RKO (cell line): ENCODE data around the gene RPL18.
A peak's percentile ranks its signal among the peaks of the same experiment; 100 is the strongest.
"Not testable (repeated sequence)": the region's sequence is repeated elsewhere in the genome, so short reads cannot be mapped to it uniquely, and the experiment has no call there.

Source experiments
- DNase-seq: peaks from one replicate; pipeline ENCODE4 v3.0.0-alpha.2; 2016; ENCODE audit warnings: low spot score

The RPL18 gene

DNA sequence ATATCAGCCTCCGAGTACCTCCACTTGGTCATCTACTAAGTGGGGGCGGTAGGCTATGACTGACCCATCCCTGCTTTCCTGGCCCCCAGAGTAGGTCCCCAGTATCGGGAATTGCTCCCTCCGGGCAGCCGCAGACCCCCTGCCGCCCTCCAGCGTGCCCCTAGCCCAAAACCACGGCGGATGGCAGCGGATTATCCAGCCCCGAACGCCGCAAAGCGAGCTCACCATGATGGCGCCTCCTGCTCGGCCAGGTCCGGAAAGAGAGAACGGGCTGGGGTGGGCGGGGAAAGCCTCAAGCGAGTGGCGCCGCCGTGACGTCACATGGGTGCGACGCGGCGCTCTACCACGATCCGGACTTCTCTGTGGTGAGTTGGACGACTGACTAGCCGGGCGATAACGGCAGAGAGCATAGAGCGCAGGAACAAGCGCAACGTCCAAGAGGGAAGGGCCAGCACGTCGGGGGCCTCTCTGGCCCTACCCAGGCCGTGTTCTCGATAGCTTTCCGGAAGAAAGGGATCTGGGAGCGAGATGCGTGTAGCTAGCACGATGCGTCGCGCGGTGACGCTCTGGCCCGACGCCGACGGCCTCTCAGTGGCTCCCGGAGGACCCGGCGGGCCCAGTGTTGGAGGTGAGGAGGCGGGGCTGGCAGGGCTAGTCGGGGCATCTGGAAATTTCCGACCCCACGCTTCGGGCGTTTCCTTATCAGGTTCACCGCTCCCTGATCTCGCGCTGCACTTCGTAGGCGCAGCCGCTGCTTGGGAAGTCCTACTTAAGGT, at the start of gene RPL18, which contains the start of gene SPHK2:
Gene RPL18, minus strand, starts transcription at position 263 of the 776 bp plus-strand sequence. Its CDS starts 35 bp downstream, at position 228.
Gene SPHK2, plus strand, starts transcription at position 591 of the 776 bp plus-strand sequence. CDS start 1,009 bp downstream, outside the sequence.
- peak; percentile 99 for DNase-seq

- DNase-seq = no peak
Observed at GRCh38 chr19:48668761-48669160, 49.8 kb upstream of the RPL18 start.

DNA sequence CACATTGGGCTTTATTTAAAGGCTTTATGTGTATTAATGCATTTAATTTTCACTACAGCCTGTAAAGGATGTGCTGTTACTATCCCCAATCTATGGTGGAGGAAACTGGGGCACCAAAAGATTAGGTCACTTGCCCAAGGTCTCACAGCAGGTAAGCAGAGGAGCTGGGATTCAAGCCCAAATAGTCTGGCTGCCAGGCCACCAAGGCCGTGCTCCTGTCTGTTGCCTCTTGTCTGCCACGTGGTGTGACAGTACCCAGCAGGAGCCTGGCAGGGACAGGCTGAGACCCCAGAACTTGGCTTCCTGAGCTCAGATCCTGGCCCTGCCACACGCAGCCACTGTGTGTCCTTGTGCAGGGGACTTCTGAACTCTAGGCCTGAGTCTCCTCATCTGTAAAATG, 49.4 kb upstream of the RPL18 start:
- no peak for DNase-seq

DNA sequence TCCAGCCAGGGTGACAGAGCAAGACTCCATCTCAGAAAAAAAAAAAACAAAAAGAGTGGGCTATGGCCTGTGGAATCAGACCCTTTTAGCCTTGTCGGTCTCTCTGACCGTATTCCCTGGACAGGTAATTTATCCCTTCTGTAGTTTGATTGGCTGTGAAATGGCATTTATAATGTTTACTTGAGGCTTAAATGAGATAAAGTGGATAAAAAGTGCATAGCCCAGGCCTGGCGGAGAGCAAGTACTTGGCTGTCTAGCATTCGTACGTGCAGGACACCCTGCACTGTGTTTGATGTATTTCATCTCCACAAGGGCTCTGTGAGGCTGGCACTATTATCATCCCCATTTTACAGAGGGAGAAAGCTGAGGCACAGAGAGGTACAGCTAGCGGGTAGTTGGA, 46.8 kb upstream of the RPL18 start:
- DNase-seq = no peak

DNA sequence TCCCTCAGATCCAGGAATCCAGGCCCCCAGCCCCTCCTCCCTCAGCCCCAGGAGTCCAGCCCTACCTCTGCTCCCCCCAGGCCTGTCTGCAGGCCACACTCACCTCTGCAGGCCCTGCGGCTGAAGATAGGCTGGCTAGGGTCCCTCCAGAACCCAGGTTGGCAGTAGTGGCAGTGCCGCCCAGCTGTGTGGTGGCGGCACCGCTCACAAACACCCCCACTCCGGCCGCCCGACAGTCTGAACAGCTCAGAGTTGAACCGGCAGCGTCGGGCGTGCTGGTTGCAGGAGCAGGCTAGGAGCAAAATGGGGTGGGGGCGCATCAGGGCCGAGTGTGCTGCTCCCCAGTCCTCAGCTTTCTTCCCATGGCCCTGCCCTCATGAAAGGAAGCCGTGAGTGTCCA, 45.5 kb upstream of the RPL18 start:
- DNase-seq = no peak

- no peak for DNase-seq
Observed at GRCh38 chr19:48663667-48664066, 44.7 kb upstream of the RPL18 start.

DNA sequence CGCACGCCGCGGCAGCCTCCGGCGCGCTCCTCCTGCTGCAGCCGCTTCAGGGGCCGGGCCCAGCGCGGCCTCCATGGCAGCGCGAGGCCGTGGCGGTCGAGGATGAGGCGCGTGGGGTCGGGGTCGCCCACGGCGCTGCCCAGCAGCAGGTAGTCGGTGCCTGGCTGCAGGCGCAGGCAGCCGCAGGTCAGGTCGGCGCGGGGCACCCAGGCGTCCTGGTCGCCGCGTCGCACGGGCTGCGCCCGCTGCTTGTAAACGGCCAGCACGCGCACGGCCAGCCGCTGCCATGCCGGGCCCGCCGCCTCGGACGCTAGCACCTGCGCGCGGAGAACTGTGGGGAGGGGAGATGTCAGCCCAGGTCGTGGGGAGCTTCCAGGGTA, 42.7 kb upstream of the RPL18 start:
- DNase-seq = no peak

GRCh38 chr19:48660852-48661710, 42.1 kb upstream of the RPL18 start:
- peak; percentile 87 for DNase-seq

- DNase-seq = no peak
Observed at GRCh38 chr19:48659768-48660167, 40.8 kb upstream of the RPL18 start.

- no peak for DNase-seq
Observed at GRCh38 chr19:48658483-48658882, 39.5 kb upstream of the RPL18 start.

DNA sequence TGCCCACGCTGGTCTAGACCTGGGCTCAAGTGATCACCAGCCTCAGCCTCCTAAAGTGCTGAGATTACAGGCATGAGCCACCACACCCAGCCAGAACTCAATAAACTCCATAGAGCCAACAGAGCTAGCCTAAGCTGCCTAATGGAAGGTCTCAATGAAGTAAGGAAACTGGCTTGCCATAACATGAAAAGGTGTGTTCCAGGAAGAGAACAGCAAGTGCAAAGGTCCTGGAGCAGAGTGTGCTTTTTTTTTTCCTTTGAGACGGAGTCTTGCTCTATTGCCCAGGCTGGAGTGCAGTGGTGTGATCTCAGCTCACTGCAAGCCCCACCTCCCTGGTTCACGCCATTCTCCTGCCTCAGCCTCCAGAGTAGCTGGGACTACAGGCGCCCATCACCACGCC, 38.9 kb upstream of the RPL18 start:
- not testable (repeated sequence) for DNase-seq

GRCh38 chr19:48656840-48657474, 38.0 kb upstream of the RPL18 start:
- peak; percentile 73 for DNase-seq

DNA sequence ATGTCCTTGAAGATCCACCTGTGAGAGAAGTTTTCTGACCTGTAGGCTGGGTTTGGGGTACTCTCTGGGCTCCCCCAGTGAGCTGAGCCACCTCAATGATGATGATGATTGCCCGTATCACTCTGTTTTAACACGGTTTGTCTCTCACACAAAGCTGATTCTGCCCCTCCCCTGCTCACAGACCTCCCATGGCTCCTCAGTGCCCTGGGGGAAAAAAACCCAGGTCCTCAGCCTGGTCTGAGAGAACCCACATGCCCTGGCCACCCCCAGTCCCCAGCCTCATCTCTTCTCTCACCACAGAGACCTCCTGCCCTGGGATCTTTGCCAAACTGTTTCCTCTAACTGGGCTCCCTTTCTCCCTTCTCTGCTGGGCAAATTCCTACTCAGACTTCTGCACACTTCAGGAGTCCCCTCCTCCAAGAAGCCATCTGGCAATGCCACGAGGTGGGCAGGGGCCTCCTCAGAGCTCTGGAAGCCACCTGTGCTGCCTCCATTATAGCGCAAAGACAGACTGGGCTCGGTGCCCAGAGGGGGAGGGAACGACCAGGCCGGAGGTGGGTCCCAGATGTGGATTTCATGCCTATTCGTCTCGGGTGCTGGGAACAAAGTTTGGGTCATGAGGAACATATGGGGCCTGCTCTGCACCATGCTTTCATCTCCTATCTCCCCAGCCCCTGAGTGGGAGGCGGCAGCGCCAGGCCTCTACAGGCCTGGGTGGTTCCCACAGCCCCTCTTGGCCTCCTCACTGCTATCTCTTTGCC, 35.5 kb upstream of the RPL18 start:
- no peak for DNase-seq

DNA sequence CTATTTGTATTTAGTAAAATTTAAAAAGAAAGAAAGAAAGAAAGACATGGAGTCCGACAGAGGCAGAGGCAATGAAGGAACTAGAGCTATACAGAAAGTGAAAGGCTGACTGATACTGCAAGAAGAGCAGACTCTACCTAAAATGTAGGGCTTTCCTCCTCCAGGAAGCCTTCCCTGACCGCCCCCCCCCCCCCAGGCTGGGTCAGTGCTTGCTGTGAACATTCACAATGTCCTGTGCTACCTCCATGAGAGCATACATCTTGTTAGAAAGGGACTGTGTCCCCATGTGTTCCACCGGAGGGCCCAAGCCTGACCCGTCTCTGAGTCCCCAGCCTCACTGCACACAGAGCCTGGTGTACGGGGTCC, 32.7 kb upstream of the RPL18 start:
- DNase-seq = no peak

- DNase-seq = no peak
Observed at GRCh38 chr19:48650974-48651682, 32.1 kb upstream of the RPL18 start.

- no peak for DNase-seq
Observed at GRCh38 chr19:48648134-48648533, 29.2 kb upstream of the RPL18 start.

DNA sequence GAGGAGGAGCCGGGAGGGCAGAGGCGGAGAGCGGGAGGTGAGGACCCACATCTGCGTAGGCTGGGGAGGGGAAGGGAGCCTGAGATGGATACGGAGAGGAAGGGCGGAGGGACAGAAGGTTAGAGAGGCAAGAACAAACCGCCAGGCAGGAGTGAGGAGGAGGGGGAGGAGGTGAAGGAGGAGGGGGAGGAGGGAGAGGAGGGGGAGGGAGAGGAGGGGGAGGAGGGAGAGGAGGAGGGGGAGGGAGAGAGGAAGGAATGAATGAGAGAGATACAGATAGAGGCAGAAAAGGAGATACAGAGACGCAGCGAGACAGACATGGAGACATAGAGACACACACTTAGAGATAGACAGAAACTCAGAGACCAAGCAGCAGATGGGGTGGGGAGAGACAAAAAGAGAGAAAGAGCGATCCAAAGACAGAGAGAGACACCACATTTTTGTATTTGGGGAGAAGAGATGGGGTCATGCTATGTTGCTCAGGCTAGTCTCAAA, 27.8 kb upstream of the RPL18 start:
- DNase-seq = no peak

DNA sequence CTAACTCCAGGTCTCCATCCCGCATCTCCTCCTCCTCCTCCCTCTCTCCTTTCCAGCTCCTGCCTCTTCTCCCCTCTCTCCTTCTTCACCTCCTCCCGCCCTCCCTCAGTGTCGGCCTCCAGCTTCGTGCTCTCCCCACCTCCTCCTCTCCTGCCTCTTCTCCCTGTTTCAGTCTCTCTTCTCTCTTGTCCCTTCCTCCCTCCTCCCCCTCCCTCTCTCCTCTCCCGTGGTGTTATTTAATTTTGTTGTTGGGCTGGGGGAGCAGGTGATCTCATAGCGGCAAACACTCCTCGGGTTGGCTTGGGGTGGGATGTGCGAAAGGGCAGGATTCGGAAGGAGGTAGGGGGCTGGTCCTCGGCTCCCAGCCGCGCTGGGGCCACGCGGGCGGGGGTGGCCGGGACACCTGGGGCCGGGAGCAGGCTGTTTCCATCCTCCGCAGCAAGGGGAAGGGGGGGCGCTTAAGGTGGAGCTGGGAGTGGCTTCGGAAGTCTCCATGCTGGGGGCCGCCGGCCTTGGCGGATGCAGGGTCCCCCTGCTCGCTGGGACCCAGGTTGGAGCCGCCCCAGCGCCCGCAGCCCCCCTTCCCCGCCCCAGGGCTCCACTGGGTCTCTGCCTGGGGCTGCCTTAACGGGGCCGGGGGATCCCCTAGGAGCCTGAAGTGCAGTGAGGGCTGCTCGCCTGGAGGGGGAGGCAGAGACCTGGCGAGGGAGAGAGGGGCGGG, 27.2 kb upstream of the RPL18 start, which contains the start of gene CA11:
Gene CA11, minus strand, starts transcription at position 187 of the 721 bp plus-strand sequence. CDS start 555 bp downstream, outside the sequence.
- DNase-seq = peak; percentile 86

DNA sequence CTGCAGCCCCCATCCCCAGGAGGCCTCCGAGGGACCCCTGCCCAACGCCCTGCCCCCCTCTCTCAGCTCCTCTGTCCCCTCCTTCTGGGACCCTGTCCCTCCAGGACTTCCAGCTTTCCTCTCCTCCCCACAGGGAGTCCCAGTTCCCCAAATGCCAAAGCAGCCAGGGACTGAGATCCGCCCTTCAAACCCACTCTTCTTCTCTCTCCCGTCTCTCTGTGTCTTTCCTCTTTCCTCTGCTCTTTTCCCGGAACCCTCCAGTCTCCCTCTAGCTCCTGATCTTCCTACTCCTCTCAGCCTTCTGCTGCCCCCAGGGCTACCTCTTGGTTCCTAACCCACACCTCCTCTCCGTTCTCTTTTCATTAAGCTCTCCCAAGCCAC, 26.6 kb upstream of the RPL18 start:
- DNase-seq = no peak
